GM23248 (cell line): Measurements from ENCODE around the gene CD300LF. TPM values are rescaled to one million over a fixed set of nuclear protein-coding genes. Genes with fewer than 3 reads are reported as not detected.
A peak's percentile ranks its signal among the peaks of the same experiment; 100 is the strongest.

Experiments used
- DNase-seq: peaks from one replicate; pipeline ENCODE4 v3.0.0-alpha.2; 2015
- H2AFZ ChIP-seq: fragments of 200-600 bp; sonication (generic); 2 replicates; pipeline ENCODE4 v1.6.1; 2016; ENCODE audit warnings: antibody characterized with exemption
- H3F3A ChIP-seq: fragments of 200-600 bp; sonication (generic); 2 replicates; pipeline ENCODE4 v1.6.1; 2016; ENCODE audit warnings: mild to moderate bottlenecking, antibody characterized with exemption, mixed run types; ENCODE audit not compliant: insufficient read depth
- H3K27ac ChIP-seq: fragments of 200-600 bp; sonication (generic); 2 replicates; pipeline ENCODE4 v1.5.1; 2016; ENCODE audit warnings: mild to moderate bottlenecking
- H3K27me3 ChIP-seq: fragments of 200-600 bp; sonication (generic); replicated peaks from 2 replicates; pipeline ENCODE4 v1.6.1; 2016; ENCODE audit warnings: mild to moderate bottlenecking; ENCODE audit not compliant: insufficient read depth
- H3K36me3 ChIP-seq: fragments of 200-600 bp; sonication (generic); 2 replicates; pipeline ENCODE4 v1.6.1; 2016; ENCODE audit warnings: low read depth, mild to moderate bottlenecking
- H3K4me1 ChIP-seq: fragments of 200-600 bp; sonication (generic); 2 replicates; pipeline ENCODE4 v1.6.1; 2016; ENCODE audit warnings: mild to moderate bottlenecking; ENCODE audit not compliant: insufficient read depth
- H3K4me2 ChIP-seq: fragments of 200-600 bp; sonication (generic); one replicate; pipeline ENCODE4 v1.6.1; 2016; ENCODE audit warnings: mild to moderate bottlenecking; ENCODE audit not compliant: unreplicated experiment
- H3K4me3 ChIP-seq: fragments of 200-600 bp; sonication (generic); 2 replicates; pipeline ENCODE4 v1.5.1; 2016; ENCODE audit warnings: mild to moderate bottlenecking
- H3K79me2 ChIP-seq: fragments of 200-600 bp; sonication (generic); 2 replicates; pipeline ENCODE4 v1.6.1; 2016; ENCODE audit warnings: mild to moderate bottlenecking; ENCODE audit not compliant: insufficient read depth
- H3K9ac ChIP-seq: fragments of 200-600 bp; sonication (generic); 2 replicates; pipeline ENCODE4 v1.6.1; 2016; ENCODE audit warnings: mild to moderate bottlenecking
- H3K9me2 ChIP-seq: fragments of 200-600 bp; sonication (generic); 2 replicates; pipeline ENCODE4 v1.6.1; 2016; ENCODE audit warnings: mixed run types, mild to moderate bottlenecking, moderate library complexity; ENCODE audit not compliant: insufficient read depth
- H3K9me3 ChIP-seq: fragments of 200-600 bp; sonication (generic); one replicate; pipeline ENCODE4 v1.6.1; 2017; ENCODE audit warnings: low read depth
- H4K20me1 ChIP-seq: fragments of 200-600 bp; sonication (generic); 2 replicates; pipeline ENCODE4 v1.6.0; 2016; ENCODE audit not compliant: insufficient read depth
- EZH2 ChIP-seq: fragments of 200-600 bp; sonication (generic); IDR thresholded peaks from 2 replicates; pipeline ENCODE4 v1.6.1; 2018; ENCODE audit warnings: antibody characterized with exemption, mild to moderate bottlenecking; ENCODE audit not compliant: insufficient read depth, poor library complexity, severe bottlenecking
- EZH2phosphoT487 ChIP-seq: fragments of 200-600 bp; sonication (generic); IDR thresholded peaks from 2 replicates; pipeline ENCODE4 v1.6.1; 2018; ENCODE audit warnings: antibody characterized with exemption, moderate library complexity, mild to moderate bottlenecking, low read depth; ENCODE audit not compliant: insufficient read depth
- WGBS, 2 experiments: methylation state at CpG; one replicate each; pipeline ENCODE4 v1.1.6; 2015 to 2017; ENCODE audit warnings: low lambda C conversion rate in 2 of 2, low coverage in 1 of 2; ENCODE audit errors: missing lambda C conversion rate in 2 of 2; 5-methylcytosine and 5-hydroxymethylcytosine counted together
- in situ Hi-C: fragments of 300-500 bp; cut with MboI; formaldehyde crosslinking; loops from 2 replicates; pipeline ENCODE4 v1.15.0; 2020
- polyA plus RNA-seq: library from polyadenylated mRNA; unstranded; fragments of >200 nt; fragmentation: Nextera tagmentation; extraction: Ambion mirVana; gene quantifications from 2 replicates; pipeline ENCODE4 v1.2.1, GENCODE V29; 2016
- total RNA-seq: library from RNA; depleted of rRNA; stranded (reverse); fragments of >200 nt; shearing (Covaris generic); gene quantifications from 2 replicates; pipeline ENCODE4 v1.2.3, GENCODE V29; 2014

CD300LF gene
- total and polyA plus RNA-seq, 2 experiments from 2014 or later, result not detected

- in situ Hi-C loops, result no loop called here
Observed at GRCh38 chr17:74663561-74663960, 49.2 kb downstream of the CD300LF start.

GRCh38 chr17:74659889-74660288 is 52.8 kb downstream of the CD300LF start:
- H3K4me1 ChIP-seq, result no peaks in the 10 kb centered on the region
- no peak overlapping the region for H3K4me2 ChIP-seq
- in situ Hi-C loops, result no loop called here
- H4K20me1 ChIP-seq, result no peaks in the 10 kb centered on the region
- H3K9me3 ChIP-seq, result no peaks in the 10 kb centered on the region
- 61 to 69% methylated on average over 4 of the region's 4 CpGs for WGBS, 2 experiments
- no peak overlapping the region for H3K9ac ChIP-seq
- H3K27me3 ChIP-seq, result peaks cover 20% of the 10 kb centered on the region
- no peak overlapping the region for H2AFZ ChIP-seq
- no peak overlapping the region for H3K27ac ChIP-seq
- H3K79me2 ChIP-seq, result no peaks in the 10 kb centered on the region
- no peaks in the 10 kb centered on the region for H3K9me2 ChIP-seq
- no peaks in the 10 kb centered on the region for H3K36me3 ChIP-seq
- TF ChIP-seq EZH2, result no peak
- TF ChIP-seq EZH2phosphoT487, result no peak
- H3F3A ChIP-seq, result no peaks in the 10 kb centered on the region
- no peak for DNase-seq
- no peak overlapping the region for H3K4me3 ChIP-seq

More at GRCh38 chr17:74663561-74663960, 49.2 kb downstream of the CD300LF start:
- H3K27ac ChIP-seq, result no peak overlapping the region
- H2AFZ ChIP-seq, result no peak overlapping the region
- no peaks in the 10 kb centered on the region for H3F3A ChIP-seq
- no peaks in the 10 kb centered on the region for H4K20me1 ChIP-seq
- peaks cover 21% of the 10 kb centered on the region for H3K27me3 ChIP-seq
- no peak overlapping the region for H3K4me2 ChIP-seq
- no peaks in the 10 kb centered on the region for H3K9me3 ChIP-seq
- no peaks in the 10 kb centered on the region for H3K4me1 ChIP-seq
- no peak overlapping the region for H3K4me3 ChIP-seq
- H3K79me2 ChIP-seq, result no peaks in the 10 kb centered on the region
- DNase-seq, result peak; percentile 48
- H3K36me3 ChIP-seq, result no peaks in the 10 kb centered on the region
- TF ChIP-seq EZH2phosphoT487 (no peak), EZH2 (no peak)
- H3K9me2 ChIP-seq, result no peaks in the 10 kb centered on the region
- no peak overlapping the region for H3K9ac ChIP-seq
- WGBS, 2 experiments, result 71 to 75% methylated on average over 3 of the region's 3 CpGs

- no peak overlapping the region for H3K4me3 ChIP-seq
- no peaks in the 10 kb centered on the region for H3F3A ChIP-seq
- in situ Hi-C loops, result no loop called here
- H3K79me2 ChIP-seq, result no peaks in the 10 kb centered on the region
- H3K9me3 ChIP-seq, result no peaks in the 10 kb centered on the region
- H4K20me1 ChIP-seq, result no peaks in the 10 kb centered on the region
- H3K9me2 ChIP-seq, result no peaks in the 10 kb centered on the region
- H3K4me2 ChIP-seq, result no peak overlapping the region
- DNase-seq, result no peak
- no peak overlapping the region for H2AFZ ChIP-seq
- no peaks in the 10 kb centered on the region for H3K36me3 ChIP-seq
- 48 to 55% methylated on average over 6 of the region's 6 CpGs for WGBS, 2 experiments
- H3K27ac ChIP-seq, result no peak overlapping the region
- no peaks in the 10 kb centered on the region for H3K4me1 ChIP-seq
- no peak overlapping the region for H3K9ac ChIP-seq
- peaks cover 20% of the 10 kb centered on the region for H3K27me3 ChIP-seq
- no peak for TF ChIP-seq EZH2
Observed at GRCh38 chr17:74658620-74659019, 54.1 kb downstream of the CD300LF start.

- no peak overlapping the region for H3K4me2 ChIP-seq
- no peaks in the 10 kb centered on the region for H3F3A ChIP-seq
- in situ Hi-C loops, result no loop called here
- no peak overlapping the region for H3K27ac ChIP-seq
- H3K79me2 ChIP-seq, result no peaks in the 10 kb centered on the region
- H3K9me2 ChIP-seq, result no peaks in the 10 kb centered on the region
- no peaks in the 10 kb centered on the region for H4K20me1 ChIP-seq
- no peaks in the 10 kb centered on the region for H3K36me3 ChIP-seq
- no peak overlapping the region for H3K4me3 ChIP-seq
- no peaks in the 10 kb centered on the region for H3K4me1 ChIP-seq
- no peak overlapping the region for H2AFZ ChIP-seq
- no peak overlapping the region for H3K9ac ChIP-seq
- no peaks in the 10 kb centered on the region for H3K9me3 ChIP-seq
- TF ChIP-seq EZH2phosphoT487 (no peak), EZH2 (no peak)
- DNase-seq, result no peak
- 31% methylated on average over 5 of the region's 5 CpGs for WGBS, 2 experiments
- peaks cover 51% of the 10 kb centered on the region for H3K27me3 ChIP-seq
Observed at GRCh38 chr17:74654742-74655141, 58.0 kb downstream of the CD300LF start.

- TF ChIP-seq EZH2phosphoT487, result no peak
- TF ChIP-seq EZH2, result no peak
- Histone ChIP-seq H3K9me3 (no peaks in the 10 kb centered on the region), H3K79me2 (no peaks in the 10 kb centered on the region), H3K4me2 (no peak overlapping the region), H3K9me2 (no peaks in the 10 kb centered on the region), H2AFZ (no peak overlapping the region), H3K36me3 (no peaks in the 10 kb centered on the region), H3K27ac (no peak overlapping the region), H3K9ac (no peak overlapping the region), H3K27me3 (peaks cover 57% of the 10 kb centered on the region), H3K4me3 (no peak overlapping the region), H4K20me1 (no peaks in the 10 kb centered on the region), H3F3A (no peaks in the 10 kb centered on the region), H3K4me1 (no peaks in the 10 kb centered on the region)
- DNase-seq, result no peak
- in situ Hi-C loops, result no loop called here
- WGBS, 2 experiments, result 35 to 41% methylated on average over 3 of the region's 3 CpGs
Observed at GRCh38 chr17:74652020-74652419, 60.7 kb downstream of the CD300LF start.
